H1 (cell line): ENCODE results near the gene DSG2. TPM values are rescaled to one million over a fixed set of nuclear protein-coding genes. Genes with fewer than 3 reads are reported as not detected.

Experiments
- CTCF ChIA-PET: fragments of 300-600 bp; sonication (Branson Sonifier 250); formaldehyde crosslinking; loops from one replicate; lab custom pipeline; 2021; ENCODE audit not compliant: partially characterized antibody; lab: Charles Lee
- POLR2A ChIA-PET: fragments of 300-600 bp; sonication (Branson Sonifier 250); formaldehyde crosslinking; loops from one replicate; lab custom pipeline; 2021; ENCODE audit warnings: inconsistent platforms; ENCODE audit not compliant: partially characterized antibody; lab: Charles Lee
- DNase-seq, 2 experiments: peaks; one replicate each; pipeline versions ENCODE4 v3.0.0 to v3.0.0-alpha.2; 2010 to 2022; ENCODE audit warnings: low spot score in 2 of 2, low read depth in 1 of 2, mixed read lengths in 1 of 2
- FAIRE-seq: peaks from 2 replicates; lab custom pipeline; 2011; peaks lifted over from hg19 to GRCh38; lab: Jason Lieb, UNC
- H2AFZ ChIP-seq: 2 replicates; pipeline ENCODE4 v1.8.1; 2012; ENCODE audit warnings: low read length, inconsistent platforms
- H2AK5ac ChIP-seq: 2 replicates; pipeline ENCODE4 v1.6.1; 2013; ENCODE audit warnings: low read depth, low read length
- H2BK120ac ChIP-seq: replicated peaks from 2 replicates; pipeline ENCODE3; 2013; ENCODE audit warnings: low read depth, low read length, inconsistent platforms
- H2BK12ac ChIP-seq: 2 replicates; pipeline ENCODE4 v1.6.1; 2013; ENCODE audit warnings: low read depth, low read length
- H2BK15ac ChIP-seq: 2 replicates; pipeline ENCODE4 v1.6.1; 2013; ENCODE audit warnings: low read length
- H2BK20ac ChIP-seq: 2 replicates; pipeline ENCODE4 v1.6.1; 2013; ENCODE audit warnings: low read length
- H2BK5ac ChIP-seq: 2 replicates; pipeline ENCODE4 v1.6.1; 2013; ENCODE audit warnings: low read depth, low read length
- H3K14ac ChIP-seq: 2 replicates; pipeline ENCODE4 v1.6.1; 2013; ENCODE audit warnings: inconsistent platforms; ENCODE audit not compliant: insufficient read length
- H3K18ac ChIP-seq: 2 replicates; pipeline ENCODE4 v1.6.1; 2013; ENCODE audit warnings: low read length; ENCODE audit errors: extremely low read depth
- H3K23ac ChIP-seq: 2 replicates; pipeline ENCODE4 v1.6.1; 2013; ENCODE audit warnings: inconsistent platforms; ENCODE audit not compliant: insufficient read length
- H3K23me2 ChIP-seq: 2 replicates; pipeline ENCODE4 v1.6.1; 2013; ENCODE audit warnings: low read depth, low read length
- H3K27ac ChIP-seq: 2 replicates; pipeline ENCODE4 v1.6.1; 2011; ENCODE audit warnings: low read depth, low read length, inconsistent platforms
- H3K27me3 ChIP-seq, 4 experiments: replicated peaks in 1 of 4; 1 replicate in 1 of 4; 2 replicates in 3 of 4; pipeline versions ENCODE4 v1.6.1 to v1.8.1; 2011 to 2013; ENCODE audit warnings: low read length in 3 of 4, mild to moderate bottlenecking in 3 of 4, inconsistent platforms in 2 of 4, mixed read lengths in 2 of 4, moderate library complexity in 1 of 4; ENCODE audit not compliant: control insufficient read depth in 3 of 4, insufficient read depth in 3 of 4; ENCODE audit errors: extremely low read depth in 1 of 4
- H3K36me3 ChIP-seq, 4 experiments: 2 replicates each; pipeline versions ENCODE4 v1.6.1 to v1.8.1; 2011 to 2013; ENCODE audit warnings: mild to moderate bottlenecking in 4 of 4, low read length in 3 of 4, moderate library complexity in 2 of 4, control low read depth in 1 of 4, inconsistent platforms in 1 of 4; ENCODE audit not compliant: insufficient read depth in 4 of 4, control insufficient read depth in 2 of 4
- H3K4ac ChIP-seq: replicated peaks from 2 replicates; pipeline ENCODE3; 2013; ENCODE audit warnings: low read length, low read depth, mixed read lengths, inconsistent platforms; ENCODE audit not compliant: insufficient read length
- H3K4me1 ChIP-seq, 4 experiments: replicated peaks in 1 of 4; 1 replicate in 1 of 4; 2 replicates in 3 of 4; pipeline versions ENCODE4 v1.6.1 to v1.8.1; 2011 to 2013; ENCODE audit warnings: low read length in 3 of 4, inconsistent platforms in 2 of 4, mixed read lengths in 1 of 4; ENCODE audit not compliant: insufficient read depth in 4 of 4, control insufficient read depth in 3 of 4
- H3K4me2 ChIP-seq, 2 experiments: 2 replicates each; pipeline versions ENCODE4 v1.6.1 to v1.8.1; 2011 to 2013; ENCODE audit warnings: low read depth in 2 of 2, low read length in 2 of 2, control low read depth in 1 of 2, inconsistent platforms in 1 of 2, mild to moderate bottlenecking in 1 of 2; ENCODE audit not compliant: insufficient read depth in 1 of 2
- H3K4me3 ChIP-seq, 4 experiments: fragments of 200-600, 300-600 bp in 1 of 4; sonication (generic), shearing (Covaris generic), sonication (Bioruptor Twin) in 1 of 4; 2 replicates each; pipeline versions ENCODE4 v1.5.1 to v1.8.1; 2011 to 2016; ENCODE audit warnings: low read length in 4 of 4, low read depth in 3 of 4, control low read depth in 2 of 4, inconsistent platforms in 2 of 4, mild to moderate bottlenecking in 2 of 4, mixed read lengths in 1 of 4, moderate library complexity in 1 of 4; ENCODE audit not compliant: insufficient read depth in 2 of 4; ENCODE audit errors: extremely low read depth in 1 of 4
- H3K56ac ChIP-seq: replicated peaks from 2 replicates; pipeline ENCODE3; 2013; ENCODE audit warnings: low read depth, mild to moderate bottlenecking, mixed read lengths, low read length, inconsistent platforms; ENCODE audit not compliant: insufficient read length
- H3K79me1 ChIP-seq: 2 replicates; pipeline ENCODE4 v1.6.1; 2013; ENCODE audit warnings: low read depth, low read length, control low read depth
- H3K79me2 ChIP-seq, 2 experiments: 2 replicates each; pipeline versions ENCODE4 v1.6.1 to v1.8.1; 2012 to 2013; ENCODE audit warnings: low read length in 2 of 2, mild to moderate bottlenecking in 2 of 2, inconsistent platforms in 1 of 2; ENCODE audit not compliant: insufficient read depth in 2 of 2, control insufficient read depth in 1 of 2
- H3K9ac ChIP-seq, 4 experiments: replicated peaks in 1 of 4; 1 replicate in 1 of 4; 2 replicates in 3 of 4; pipeline versions ENCODE4 v1.6.1 to v1.8.1; 2011 to 2013; ENCODE audit warnings: low read depth in 3 of 4, low read length in 3 of 4, control low read depth in 2 of 4, mild to moderate bottlenecking in 2 of 4, moderate library complexity in 2 of 4, inconsistent platforms in 1 of 4; ENCODE audit errors: extremely low read depth in 1 of 4
- H3K9me3 ChIP-seq, 2 experiments: 2 replicates each; pipeline versions ENCODE4 v1.6.1 to v1.8.1; 2012 to 2013; ENCODE audit warnings: mild to moderate bottlenecking in 2 of 2, moderate library complexity in 2 of 2, control low read depth in 1 of 2, inconsistent platforms in 1 of 2, low read depth in 1 of 2, low read length in 1 of 2, mixed read lengths in 1 of 2; ENCODE audit not compliant: insufficient read depth in 2 of 2
- H4K20me1 ChIP-seq, 2 experiments: replicated peaks in 1 of 2; 2 replicates each; pipeline versions ENCODE3 to v1.8.1; 2011 to 2013; ENCODE audit warnings: inconsistent platforms in 2 of 2, low read length in 2 of 2, mild to moderate bottlenecking in 1 of 2; ENCODE audit not compliant: insufficient read depth in 2 of 2, control insufficient read depth in 1 of 2
- H4K5ac ChIP-seq: 2 replicates; pipeline ENCODE4 v1.6.1; 2013; ENCODE audit warnings: low read length, low read depth, mixed read lengths, inconsistent platforms; ENCODE audit not compliant: insufficient read length
- H4K8ac ChIP-seq: 2 replicates; pipeline ENCODE4 v1.8.0; 2013; ENCODE audit warnings: mild to moderate bottlenecking, moderate library complexity, low read length, inconsistent platforms; ENCODE audit not compliant: insufficient read depth; ENCODE audit errors: extremely low read depth
- H4K91ac ChIP-seq: replicated peaks from 2 replicates; pipeline ENCODE3; 2013; ENCODE audit warnings: low read length, mixed read lengths, inconsistent platforms; ENCODE audit not compliant: insufficient read length
- BACH1 ChIP-seq: IDR thresholded peaks from 2 replicates; pipeline ENCODE4 v1.6.1; 2012; ENCODE audit warnings: low read length, improper control_type of control experiment
- FOSL1 ChIP-seq: IDR thresholded peaks from 2 replicates; pipeline ENCODE4 v1.6.1; 2011; ENCODE audit warnings: mild to moderate bottlenecking, low read depth, low read length, moderate library complexity; ENCODE audit not compliant: insufficient read depth
- JUND ChIP-seq: IDR thresholded peaks from 2 replicates; pipeline ENCODE4 v1.6.1; 2011; ENCODE audit warnings: mild to moderate bottlenecking, improper control_type of control experiment, low read length
- WGBS, 2 experiments: shearing (Covaris generic) in 1 of 2; methylation state at CpG; one replicate each; pipeline versions ENCODE4 v1.1.6 to v1.1.7; 2013 to 2015; ENCODE audit warnings: low lambda C conversion rate in 2 of 2, mixed read lengths in 2 of 2, inconsistent platforms in 1 of 2, low coverage in 1 of 2, missing lambda C conversion rate in 1 of 2; ENCODE audit not compliant: insufficient replicate concordance in 2 of 2, insufficient coverage in 1 of 2, insufficient read length in 1 of 2; ENCODE audit errors: extremely low coverage in 1 of 2, missing lambda C conversion rate in 1 of 2; 5-methylcytosine and 5-hydroxymethylcytosine counted together
- polyA plus RNA-seq, 7 experiments: library from polyadenylated mRNA; depleted of rRNA in 3 of 7; stranded (reverse) in 5 of 7; unstranded in 2 of 7; fragments of >200 nt in 5 of 7; fragments of 200-250 nt in 2 of 7; gene quantifications; 1 replicate in 5 of 7; 2 replicates in 1 of 7; 4 replicates in 1 of 7; pipeline versions ENCODE4 v1.2.1 to v1.2.3, GENCODE V29; 2011 to 2013; ENCODE audit warnings: missing spikeins in 2 of 7, mixed read lengths in 2 of 7
- total RNA-seq: library from RNA; stranded (reverse); fragmentation: NEBNext Ultra II Directional; extraction: Animal tissue kit (Norgen Biotek cat#: 25700); gene quantifications from 2 replicates; pipeline ENCODE4 v1.2.1, GENCODE V29; 2021

Gene DSG2
- total and polyA plus RNA-seq, 2 of the 8 experiments (the other 6 are each of a cell fraction or from before 2014, with no cell fraction given), result 60.1 to 144 TPM

GRCh38 chr18:31513189-31513935 is 15.4 kb downstream of the DSG2 start:
- POLR2A ChIA-PET, result interaction anchor here (0.6 kb wide), 2 partner anchors 80 to 1859 kb away, joined by 3 read pairs; no protein-coding TSS in a partner anchor
- H2AFZ ChIP-seq, result no peak overlapping the region
- FAIRE-seq (no peak), DNase-seq (no peak)
- peaks cover 3 to 8% of the 10 kb centered on the region in 2 experiments for H4K20me1 ChIP-seq
- H3K23ac ChIP-seq, result no peak overlapping the region
- H3K36me3 ChIP-seq, result peaks cover 0 to 3% (median 0%) of the 10 kb centered on the region in 4 experiments; a peak in 2 of 8 replicates
- no peak overlapping the region for H3K4me3 ChIP-seq
- H3K4me2 ChIP-seq, result no peak overlapping the region
- H3K79me1 ChIP-seq, result peaks cover 21% of the 10 kb centered on the region
- 78% methylated on average over 4 of the region's 4 CpGs; no CpG with 5 or more reads in 1 of the 2 experiments for WGBS, 2 experiments
- H2BK15ac ChIP-seq, result no peak overlapping the region
- H3K23me2 ChIP-seq, result no peaks in the 10 kb centered on the region; the same call in 1 of the 2 replicates
- H3K27ac ChIP-seq, result no peak overlapping the region
- H3K79me2 ChIP-seq, result peaks cover 2 to 94% of the 10 kb centered on the region in 2 experiments; a peak in 3 of 4 replicates
- no peak overlapping the region for H3K14ac ChIP-seq
- H4K8ac ChIP-seq, result no peak overlapping the region
- no peak overlapping the region for H2BK120ac ChIP-seq
- H2BK20ac ChIP-seq, result no peak overlapping the region
- no peaks in the 10 kb centered on the region for H3K9me3 ChIP-seq
- H3K9ac ChIP-seq, result no peak overlapping the region
- H3K4me1 ChIP-seq, result peaks cover 0 to 14% (median 6%) of the 10 kb centered on the region in 4 experiments; a peak in 4 of 7 replicates
- H4K5ac ChIP-seq, result no peak overlapping the region
- no peak overlapping the region for H2AK5ac ChIP-seq
- no peak overlapping the region for H3K18ac ChIP-seq
- H3K27me3 ChIP-seq, result no peaks in the 10 kb centered on the region
- H3K4ac ChIP-seq, result no peak overlapping the region
- no peak overlapping the region for H2BK12ac ChIP-seq
- TF ChIP-seq FOSL1, result no peak
- TF ChIP-seq JUND, result peak; percentile 80; the same call in 1 of the 2 replicates
- no peak for TF ChIP-seq BACH1
- H4K91ac ChIP-seq, result no peak overlapping the region
- CTCF ChIA-PET, result interaction anchor here (1.0 to 2.9 kb wide), 6 partner anchors 11 to 514 kb away, joined by 3 to 12 read pairs (median 4); no protein-coding TSS in a partner anchor
- H2BK5ac ChIP-seq, result no peak overlapping the region
- H3K56ac ChIP-seq, result no peak overlapping the region
